HG03097 (cell line): Measurements from ENCODE around the gene SLC26A3.
"Not testable (repeated sequence)": the region's sequence is repeated elsewhere in the genome, so short reads cannot be mapped to it uniquely, and the experiment has no call there.

Experiments used
- ATAC-seq: cut with Tn5 transposase; IDR thresholded peaks from one replicate; pipeline ENCODE4 v1.9.1; 2021; ENCODE audit not compliant: unreplicated experiment, low FRiP score

Gene SLC26A3

GRCh38 chr7:107803009-107803610, at the start of gene SLC26A3:
Gene SLC26A3 (minus strand): TSS chr7:107803223. CDS start chr7:107794509, 8,714 bp downstream.
- ATAC-seq, result no peak

- no peak for ATAC-seq
These were observed 47.6 kb upstream of the SLC26A3 start for GRCh38 chr7:107850643-107851042.

GRCh38 chr7:107850216-107850615, 47.2 kb upstream of the SLC26A3 start:
- ATAC-seq, result no peak

- ATAC-seq, result not testable (repeated sequence)
These were observed 45.2 kb upstream of the SLC26A3 start for GRCh38 chr7:107848211-107848610.

GRCh38 chr7:107847836-107848175, 44.8 kb upstream of the SLC26A3 start:
- not testable (repeated sequence) for ATAC-seq

GRCh38 chr7:107847168-107847835, 44.3 kb upstream of the SLC26A3 start:
- ATAC-seq, result no peak

GRCh38 chr7:107846324-107846723, 43.3 kb upstream of the SLC26A3 start:
- no peak for ATAC-seq

GRCh38 chr7:107843184-107843583, 40.2 kb upstream of the SLC26A3 start:
- no peak for ATAC-seq

- ATAC-seq, result no peak
These were observed 39.2 kb upstream of the SLC26A3 start for GRCh38 chr7:107842213-107842612.

GRCh38 chr7:107838816-107839565, 36.0 kb upstream of the SLC26A3 start:
- ATAC-seq, result no peak

GRCh38 chr7:107838024-107838601, 35.1 kb upstream of the SLC26A3 start:
- ATAC-seq, result no peak

- no peak for ATAC-seq
These were observed 34.1 kb upstream of the SLC26A3 start for GRCh38 chr7:107837145-107837512.

GRCh38 chr7:107836237-107837144, 33.5 kb upstream of the SLC26A3 start:
- no peak for ATAC-seq

GRCh38 chr7:107834401-107834800, 31.4 kb upstream of the SLC26A3 start:
- no peak for ATAC-seq

- ATAC-seq, result no peak
These were observed 30.7 kb upstream of the SLC26A3 start for GRCh38 chr7:107833684-107834106.

- ATAC-seq, result no peak
These were observed 27.4 kb upstream of the SLC26A3 start for GRCh38 chr7:107830420-107830819.

- no peak for ATAC-seq
These were observed 25.5 kb upstream of the SLC26A3 start for GRCh38 chr7:107828540-107828939.

- no peak for ATAC-seq
These were observed 24.5 kb upstream of the SLC26A3 start for GRCh38 chr7:107827501-107827900.

- no peak for ATAC-seq
These were observed 23.4 kb upstream of the SLC26A3 start for GRCh38 chr7:107826451-107826850.

- no peak for ATAC-seq
These were observed 21.8 kb upstream of the SLC26A3 start for GRCh38 chr7:107824858-107825257.
